ENCODE results near the gene LCAT. TPM values are rescaled to one million over a fixed set of nuclear protein-coding genes. Genes with fewer than 3 reads are reported as not detected.

LCAT gene
- total and polyA plus RNA-seq, 9 of the 15 experiments (the other 6 are each of a cell fraction or from before 2014, with no cell fraction given), result 0.46 to 21.0 (median 5.0) TPM

DNA sequence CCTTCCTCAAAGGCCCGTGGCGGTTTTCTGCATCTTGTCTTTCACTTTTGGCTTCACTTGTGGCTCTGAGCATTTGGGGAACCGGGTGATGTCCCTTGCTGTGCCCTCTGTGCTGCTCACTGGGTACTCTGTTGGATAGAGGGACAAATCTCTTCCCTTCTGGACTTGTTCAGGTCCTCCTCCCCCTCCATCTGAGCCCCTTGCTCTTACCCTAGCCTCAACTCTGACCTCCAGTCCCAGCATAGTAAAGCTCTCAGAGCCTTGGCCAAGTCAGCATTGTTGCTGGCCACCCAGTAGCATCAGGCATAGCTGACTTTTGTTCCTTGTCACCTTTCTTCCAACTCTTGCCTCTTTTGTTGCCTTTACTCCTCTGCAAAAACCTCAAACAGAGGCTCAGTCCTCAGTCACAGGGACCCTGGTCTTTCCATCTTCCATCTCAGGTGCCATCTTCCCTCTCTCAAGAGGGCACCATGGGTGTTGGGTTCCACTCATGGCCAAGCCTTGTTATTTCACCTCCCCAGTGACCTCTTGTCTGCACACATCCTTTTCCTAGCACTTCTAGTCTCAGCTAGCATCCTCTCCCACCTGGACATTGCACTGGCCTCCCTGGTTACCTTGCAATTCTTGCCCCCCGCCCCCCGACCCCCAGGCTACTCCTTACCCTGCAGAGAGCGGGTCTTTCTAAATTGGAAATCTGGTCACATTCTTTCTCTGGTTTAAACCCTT is 6.9 kb downstream of the LCAT start (continued):
- TF ChIP-seq, protein P1, sequence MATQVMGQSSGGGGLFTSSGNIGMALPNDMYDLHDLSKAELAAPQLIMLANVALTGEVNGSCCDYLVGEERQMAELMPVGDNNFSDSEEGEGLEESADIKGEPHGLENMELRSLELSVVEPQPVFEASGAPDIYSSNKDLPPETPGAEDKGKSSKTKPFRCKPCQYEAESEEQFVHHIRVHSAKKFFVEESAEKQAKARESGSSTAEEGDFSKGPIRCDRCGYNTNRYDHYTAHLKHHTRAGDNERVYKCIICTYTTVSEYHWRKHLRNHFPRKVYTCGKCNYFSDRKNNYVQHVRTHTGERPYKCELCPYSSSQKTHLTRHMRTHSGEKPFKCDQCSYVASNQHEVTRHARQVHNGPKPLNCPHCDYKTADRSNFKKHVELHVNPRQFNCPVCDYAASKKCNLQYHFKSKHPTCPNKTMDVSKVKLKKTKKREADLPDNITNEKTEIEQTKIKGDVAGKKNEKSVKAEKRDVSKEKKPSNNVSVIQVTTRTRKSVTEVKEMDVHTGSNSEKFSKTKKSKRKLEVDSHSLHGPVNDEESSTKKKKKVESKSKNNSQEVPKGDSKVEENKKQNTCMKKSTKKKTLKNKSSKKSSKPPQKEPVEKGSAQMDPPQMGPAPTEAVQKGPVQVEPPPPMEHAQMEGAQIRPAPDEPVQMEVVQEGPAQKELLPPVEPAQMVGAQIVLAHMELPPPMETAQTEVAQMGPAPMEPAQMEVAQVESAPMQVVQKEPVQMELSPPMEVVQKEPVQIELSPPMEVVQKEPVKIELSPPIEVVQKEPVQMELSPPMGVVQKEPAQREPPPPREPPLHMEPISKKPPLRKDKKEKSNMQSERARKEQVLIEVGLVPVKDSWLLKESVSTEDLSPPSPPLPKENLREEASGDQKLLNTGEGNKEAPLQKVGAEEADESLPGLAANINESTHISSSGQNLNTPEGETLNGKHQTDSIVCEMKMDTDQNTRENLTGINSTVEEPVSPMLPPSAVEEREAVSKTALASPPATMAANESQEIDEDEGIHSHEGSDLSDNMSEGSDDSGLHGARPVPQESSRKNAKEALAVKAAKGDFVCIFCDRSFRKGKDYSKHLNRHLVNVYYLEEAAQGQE (IDR thresholded peaks at IDR 0.05; ENCODE audit: borderline replicate concordance), result no peak
- TF ChIP-seq, protein P1 (CRISPR knock-in tag; IDR thresholded peaks at IDR 0.05; ENCODE audit: low read depth), result no peak
- TF ChIP-seq, protein P2, sequence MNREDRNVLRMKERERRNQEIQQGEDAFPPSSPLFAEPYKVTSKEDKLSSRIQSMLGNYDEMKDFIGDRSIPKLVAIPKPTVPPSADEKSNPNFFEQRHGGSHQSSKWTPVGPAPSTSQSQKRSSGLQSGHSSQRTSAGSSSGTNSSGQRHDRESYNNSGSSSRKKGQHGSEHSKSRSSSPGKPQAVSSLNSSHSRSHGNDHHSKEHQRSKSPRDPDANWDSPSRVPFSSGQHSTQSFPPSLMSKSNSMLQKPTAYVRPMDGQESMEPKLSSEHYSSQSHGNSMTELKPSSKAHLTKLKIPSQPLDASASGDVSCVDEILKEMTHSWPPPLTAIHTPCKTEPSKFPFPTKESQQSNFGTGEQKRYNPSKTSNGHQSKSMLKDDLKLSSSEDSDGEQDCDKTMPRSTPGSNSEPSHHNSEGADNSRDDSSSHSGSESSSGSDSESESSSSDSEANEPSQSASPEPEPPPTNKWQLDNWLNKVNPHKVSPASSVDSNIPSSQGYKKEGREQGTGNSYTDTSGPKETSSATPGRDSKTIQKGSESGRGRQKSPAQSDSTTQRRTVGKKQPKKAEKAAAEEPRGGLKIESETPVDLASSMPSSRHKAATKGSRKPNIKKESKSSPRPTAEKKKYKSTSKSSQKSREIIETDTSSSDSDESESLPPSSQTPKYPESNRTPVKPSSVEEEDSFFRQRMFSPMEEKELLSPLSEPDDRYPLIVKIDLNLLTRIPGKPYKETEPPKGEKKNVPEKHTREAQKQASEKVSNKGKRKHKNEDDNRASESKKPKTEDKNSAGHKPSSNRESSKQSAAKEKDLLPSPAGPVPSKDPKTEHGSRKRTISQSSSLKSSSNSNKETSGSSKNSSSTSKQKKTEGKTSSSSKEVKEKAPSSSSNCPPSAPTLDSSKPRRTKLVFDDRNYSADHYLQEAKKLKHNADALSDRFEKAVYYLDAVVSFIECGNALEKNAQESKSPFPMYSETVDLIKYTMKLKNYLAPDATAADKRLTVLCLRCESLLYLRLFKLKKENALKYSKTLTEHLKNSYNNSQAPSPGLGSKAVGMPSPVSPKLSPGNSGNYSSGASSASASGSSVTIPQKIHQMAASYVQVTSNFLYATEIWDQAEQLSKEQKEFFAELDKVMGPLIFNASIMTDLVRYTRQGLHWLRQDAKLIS (CRISPR knock-in tag; IDR thresholded peaks at IDR 0.05), result no peak
- TF ChIP-seq, protein P3, sequence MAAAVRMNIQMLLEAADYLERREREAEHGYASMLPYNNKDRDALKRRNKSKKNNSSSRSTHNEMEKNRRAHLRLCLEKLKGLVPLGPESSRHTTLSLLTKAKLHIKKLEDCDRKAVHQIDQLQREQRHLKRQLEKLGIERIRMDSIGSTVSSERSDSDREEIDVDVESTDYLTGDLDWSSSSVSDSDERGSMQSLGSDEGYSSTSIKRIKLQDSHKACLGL (CRISPR knock-in tag; IDR thresholded peaks at IDR 0.05; ENCODE audit: borderline replicate concordance, poor library complexity, severe bottlenecking), result no peak
- TF ChIP-seq BRD9 (IDR thresholded peaks at IDR 0.05; ENCODE audit: low read depth, partially characterized antibody), result no peak
- peak; percentile 9 for TF ChIP-seq PHF20 (IDR thresholded peaks at IDR 0.05; ENCODE audit: partially characterized antibody)
- TF ChIP-seq, protein P4, sequence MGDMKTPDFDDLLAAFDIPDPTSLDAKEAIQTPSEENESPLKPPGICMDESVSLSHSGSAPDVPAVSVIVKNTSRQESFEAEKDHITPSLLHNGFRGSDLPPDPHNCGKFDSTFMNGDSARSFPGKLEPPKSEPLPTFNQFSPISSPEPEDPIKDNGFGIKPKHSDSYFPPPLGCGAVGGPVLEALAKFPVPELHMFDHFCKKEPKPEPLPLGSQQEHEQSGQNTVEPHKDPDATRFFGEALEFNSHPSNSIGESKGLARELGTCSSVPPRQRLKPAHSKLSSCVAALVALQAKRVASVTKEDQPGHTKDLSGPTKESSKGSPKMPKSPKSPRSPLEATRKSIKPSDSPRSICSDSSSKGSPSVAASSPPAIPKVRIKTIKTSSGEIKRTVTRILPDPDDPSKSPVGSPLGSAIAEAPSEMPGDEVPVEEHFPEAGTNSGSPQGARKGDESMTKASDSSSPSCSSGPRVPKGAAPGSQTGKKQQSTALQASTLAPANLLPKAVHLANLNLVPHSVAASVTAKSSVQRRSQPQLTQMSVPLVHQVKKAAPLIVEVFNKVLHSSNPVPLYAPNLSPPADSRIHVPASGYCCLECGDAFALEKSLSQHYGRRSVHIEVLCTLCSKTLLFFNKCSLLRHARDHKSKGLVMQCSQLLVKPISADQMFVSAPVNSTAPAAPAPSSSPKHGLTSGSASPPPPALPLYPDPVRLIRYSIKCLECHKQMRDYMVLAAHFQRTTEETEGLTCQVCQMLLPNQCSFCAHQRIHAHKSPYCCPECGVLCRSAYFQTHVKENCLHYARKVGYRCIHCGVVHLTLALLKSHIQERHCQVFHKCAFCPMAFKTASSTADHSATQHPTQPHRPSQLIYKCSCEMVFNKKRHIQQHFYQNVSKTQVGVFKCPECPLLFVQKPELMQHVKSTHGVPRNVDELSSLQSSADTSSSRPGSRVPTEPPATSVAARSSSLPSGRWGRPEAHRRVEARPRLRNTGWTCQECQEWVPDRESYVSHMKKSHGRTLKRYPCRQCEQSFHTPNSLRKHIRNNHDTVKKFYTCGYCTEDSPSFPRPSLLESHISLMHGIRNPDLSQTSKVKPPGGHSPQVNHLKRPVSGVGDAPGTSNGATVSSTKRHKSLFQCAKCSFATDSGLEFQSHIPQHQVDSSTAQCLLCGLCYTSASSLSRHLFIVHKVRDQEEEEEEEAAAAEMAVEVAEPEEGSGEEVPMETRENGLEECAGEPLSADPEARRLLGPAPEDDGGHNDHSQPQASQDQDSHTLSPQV (IDR thresholded peaks at IDR 0.05), result no peak
